ENCODE results near the gene TET1.
"Not testable (repeated sequence)": the region's sequence is repeated elsewhere in the genome, so short reads cannot be mapped to it uniquely, and the experiment has no call there.

TET1 gene

GRCh38 chr10:68603766-68604165 lies 43.6 kb downstream of the TET1 start:
- no peak overlapping the region for H3K27ac ChIP-seq (ENCODE audit: insufficient read depth, low read length, poor library complexity, severe bottlenecking)
- H3K36me3 ChIP-seq (ENCODE audit: control insufficient read depth, insufficient read depth, low read length) = no peaks in the 10 kb centered on the region
- DNase-seq = no peak
- H3K4me1 ChIP-seq (ENCODE audit: control insufficient read depth, insufficient read depth, low read length, poor library complexity, severe bottlenecking) = peaks cover 13% of the 10 kb centered on the region
- no peak overlapping the region for H3K4me3 ChIP-seq (ENCODE audit: insufficient read depth, low read depth, low read length, poor library complexity, severe bottlenecking)
- H3K27me3 ChIP-seq (replicated peaks; ENCODE audit: control insufficient read depth, insufficient read depth, low read length, poor library complexity, severe bottlenecking) = no peaks in the 10 kb centered on the region
- H3K9me3 ChIP-seq (ENCODE audit: control insufficient read depth, low read length) = no peaks in the 10 kb centered on the region

- H3K27ac ChIP-seq (ENCODE audit: insufficient read depth, low read length, poor library complexity, severe bottlenecking) = no peak overlapping the region
- DNase-seq = no peak
- no peaks in the 10 kb centered on the region for H3K36me3 ChIP-seq (ENCODE audit: control insufficient read depth, insufficient read depth, low read length)
Observed at GRCh38 chr10:68604441-68604840, 44.3 kb downstream of the TET1 start.

GRCh38 chr10:68606918-68607317 lies 46.8 kb downstream of the TET1 start:
- Histone ChIP-seq H3K27ac (ENCODE audit: insufficient read depth, low read length, poor library complexity, severe bottlenecking) (no peak overlapping the region), H3K4me3 (ENCODE audit: insufficient read depth, low read depth, low read length, poor library complexity, severe bottlenecking) (no peak overlapping the region), H3K4me1 (ENCODE audit: control insufficient read depth, insufficient read depth, low read length, poor library complexity, severe bottlenecking) (peaks cover 4% of the 10 kb centered on the region), H3K36me3 (ENCODE audit: control insufficient read depth, insufficient read depth, low read length) (no peaks in the 10 kb centered on the region), H3K27me3 (replicated peaks; ENCODE audit: control insufficient read depth, insufficient read depth, low read length, poor library complexity, severe bottlenecking) (no peaks in the 10 kb centered on the region), H3K9me3 (ENCODE audit: control insufficient read depth, low read length) (no peaks in the 10 kb centered on the region)
- DNase-seq = no peak

More at GRCh38 chr10:68604441-68604840, 44.3 kb downstream of the TET1 start:
- Histone ChIP-seq H3K27me3 (replicated peaks; ENCODE audit: control insufficient read depth, insufficient read depth, low read length, poor library complexity, severe bottlenecking) (no peaks in the 10 kb centered on the region), H3K4me1 (ENCODE audit: control insufficient read depth, insufficient read depth, low read length, poor library complexity, severe bottlenecking) (peaks cover 13% of the 10 kb centered on the region), H3K4me3 (ENCODE audit: insufficient read depth, low read depth, low read length, poor library complexity, severe bottlenecking) (no peak overlapping the region), H3K9me3 (ENCODE audit: control insufficient read depth, low read length) (no peaks in the 10 kb centered on the region)

GRCh38 chr10:68610023-68610422 lies 49.9 kb downstream of the TET1 start:
- not testable (repeated sequence) for H3K4me1 ChIP-seq (ENCODE audit: control insufficient read depth, insufficient read depth, low read length, poor library complexity, severe bottlenecking); H3K36me3 ChIP-seq (ENCODE audit: control insufficient read depth, insufficient read depth, low read length); H3K4me3 ChIP-seq (ENCODE audit: insufficient read depth, low read depth, low read length, poor library complexity, severe bottlenecking); H3K27me3 ChIP-seq (replicated peaks; ENCODE audit: control insufficient read depth, insufficient read depth, low read length, poor library complexity, severe bottlenecking); H3K27ac ChIP-seq (ENCODE audit: insufficient read depth, low read length, poor library complexity, severe bottlenecking); H3K9me3 ChIP-seq (ENCODE audit: control insufficient read depth, low read length); DNase-seq

- DNase-seq = no peak
- H3K27me3 ChIP-seq (replicated peaks; ENCODE audit: control insufficient read depth, insufficient read depth, low read length, poor library complexity, severe bottlenecking) = no peaks in the 10 kb centered on the region
- H3K27ac ChIP-seq (ENCODE audit: insufficient read depth, low read length, poor library complexity, severe bottlenecking) = no peak overlapping the region
- no peaks in the 10 kb centered on the region for H3K4me1 ChIP-seq (ENCODE audit: control insufficient read depth, insufficient read depth, low read length, poor library complexity, severe bottlenecking)
- no peak overlapping the region for H3K4me3 ChIP-seq (ENCODE audit: insufficient read depth, low read depth, low read length, poor library complexity, severe bottlenecking)
- H3K9me3 ChIP-seq (ENCODE audit: control insufficient read depth, low read length) = no peaks in the 10 kb centered on the region
- H3K36me3 ChIP-seq (ENCODE audit: control insufficient read depth, insufficient read depth, low read length) = no peaks in the 10 kb centered on the region
Observed at GRCh38 chr10:68611227-68611626, 51.1 kb downstream of the TET1 start.

GRCh38 chr10:68613974-68614373 lies 53.8 kb downstream of the TET1 start:
- not testable (repeated sequence) for DNase-seq; H3K36me3 ChIP-seq (ENCODE audit: control insufficient read depth, insufficient read depth, low read length); H3K9me3 ChIP-seq (ENCODE audit: control insufficient read depth, low read length); H3K4me1 ChIP-seq (ENCODE audit: control insufficient read depth, insufficient read depth, low read length, poor library complexity, severe bottlenecking); H3K27ac ChIP-seq (ENCODE audit: insufficient read depth, low read length, poor library complexity, severe bottlenecking); H3K27me3 ChIP-seq (replicated peaks; ENCODE audit: control insufficient read depth, insufficient read depth, low read length, poor library complexity, severe bottlenecking); H3K4me3 ChIP-seq (ENCODE audit: insufficient read depth, low read depth, low read length, poor library complexity, severe bottlenecking)

- H3K36me3 ChIP-seq (ENCODE audit: control insufficient read depth, insufficient read depth, low read length); DNase-seq; H3K4me1 ChIP-seq (ENCODE audit: control insufficient read depth, insufficient read depth, low read length, poor library complexity, severe bottlenecking); H3K4me3 ChIP-seq (ENCODE audit: insufficient read depth, low read depth, low read length, poor library complexity, severe bottlenecking); H3K27me3 ChIP-seq (replicated peaks; ENCODE audit: control insufficient read depth, insufficient read depth, low read length, poor library complexity, severe bottlenecking); H3K27ac ChIP-seq (ENCODE audit: insufficient read depth, low read length, poor library complexity, severe bottlenecking); H3K9me3 ChIP-seq (ENCODE audit: control insufficient read depth, low read length): not testable (repeated sequence)
Observed at GRCh38 chr10:68617691-68618090, 57.6 kb downstream of the TET1 start.

- H3K27ac ChIP-seq (ENCODE audit: insufficient read depth, low read length, poor library complexity, severe bottlenecking) = no peak overlapping the region
- no peaks in the 10 kb centered on the region for H3K4me1 ChIP-seq (ENCODE audit: control insufficient read depth, insufficient read depth, low read length, poor library complexity, severe bottlenecking)
- no peak for DNase-seq
- no peaks in the 10 kb centered on the region for H3K9me3 ChIP-seq (ENCODE audit: control insufficient read depth, low read length)
- no peaks in the 10 kb centered on the region for H3K36me3 ChIP-seq (ENCODE audit: control insufficient read depth, insufficient read depth, low read length)
- no peak overlapping the region for H3K4me3 ChIP-seq (ENCODE audit: insufficient read depth, low read depth, low read length, poor library complexity, severe bottlenecking)
- H3K27me3 ChIP-seq (replicated peaks; ENCODE audit: control insufficient read depth, insufficient read depth, low read length, poor library complexity, severe bottlenecking) = no peaks in the 10 kb centered on the region
Observed at GRCh38 chr10:68618234-68618633, 58.1 kb downstream of the TET1 start.

GRCh38 chr10:68619595-68619994 lies 59.5 kb downstream of the TET1 start:
- no peak for DNase-seq
- no peak overlapping the region for H3K4me3 ChIP-seq (ENCODE audit: insufficient read depth, low read depth, low read length, poor library complexity, severe bottlenecking)
- no peaks in the 10 kb centered on the region for H3K9me3 ChIP-seq (ENCODE audit: control insufficient read depth, low read length)
- H3K27me3 ChIP-seq (replicated peaks; ENCODE audit: control insufficient read depth, insufficient read depth, low read length, poor library complexity, severe bottlenecking) = no peaks in the 10 kb centered on the region
- no peaks in the 10 kb centered on the region for H3K36me3 ChIP-seq (ENCODE audit: control insufficient read depth, insufficient read depth, low read length)
- H3K4me1 ChIP-seq (ENCODE audit: control insufficient read depth, insufficient read depth, low read length, poor library complexity, severe bottlenecking) = no peaks in the 10 kb centered on the region
- H3K27ac ChIP-seq (ENCODE audit: insufficient read depth, low read length, poor library complexity, severe bottlenecking) = no peak overlapping the region

- DNase-seq = no peak
- Histone ChIP-seq H3K9me3 (ENCODE audit: control insufficient read depth, low read length) (no peaks in the 10 kb centered on the region), H3K4me1 (ENCODE audit: control insufficient read depth, insufficient read depth, low read length, poor library complexity, severe bottlenecking) (peaks cover 14% of the 10 kb centered on the region), H3K27ac (ENCODE audit: insufficient read depth, low read length, poor library complexity, severe bottlenecking) (no peak overlapping the region), H3K4me3 (ENCODE audit: insufficient read depth, low read depth, low read length, poor library complexity, severe bottlenecking) (no peak overlapping the region), H3K36me3 (ENCODE audit: control insufficient read depth, insufficient read depth, low read length) (no peaks in the 10 kb centered on the region), H3K27me3 (replicated peaks; ENCODE audit: control insufficient read depth, insufficient read depth, low read length, poor library complexity, severe bottlenecking) (no peaks in the 10 kb centered on the region)
Observed at GRCh38 chr10:68625316-68625921, 65.3 kb downstream of the TET1 start.
